Calu3 (cell line): ENCODE measurements around the gene PLIN3. TPM values are rescaled to one million over a fixed set of nuclear protein-coding genes. Genes with fewer than 3 reads are reported as not detected.
"Not testable (repeated sequence)": the region's sequence is repeated elsewhere in the genome, so short reads cannot be mapped to it uniquely, and the experiment has no call there.

ENCODE experiments used
- BruUV-seq: library from RNA; stranded (reverse); fragments of 400-500 nt; replicated peaks from 2 replicates; lab custom pipeline; 2021; lab: Mats Ljungman, UMichigan
- CTCF ChIA-PET: fragments of 300-600 bp; sonication (Branson Sonifier 250); formaldehyde crosslinking; loops from one replicate; lab custom pipeline; 2022; ENCODE audit warnings: antibody characterized with exemption; lab: Charles Lee
- DNase-seq: peaks from one replicate; pipeline ENCODE4 v3.0.0; 2022
- H3K27ac Mint-ChIP-seq: one replicate; pipeline ENCODE4 v1.8.0; 2022; ENCODE audit warnings: mixed read lengths; ENCODE audit not compliant: unreplicated experiment
- H3K27me3 Mint-ChIP-seq: one replicate; pipeline ENCODE4 v1.8.0; 2022; ENCODE audit warnings: mixed read lengths; ENCODE audit not compliant: unreplicated experiment
- H3K36me3 Mint-ChIP-seq: one replicate; pipeline ENCODE4 v1.8.0; 2022; ENCODE audit warnings: mild to moderate bottlenecking, moderate library complexity, mixed read lengths; ENCODE audit not compliant: insufficient read depth, unreplicated experiment
- H3K4me1 Mint-ChIP-seq: one replicate; pipeline ENCODE4 v1.8.0; 2022; ENCODE audit warnings: mild to moderate bottlenecking, low read depth, mixed read lengths; ENCODE audit not compliant: unreplicated experiment
- H3K4me3 Mint-ChIP-seq: one replicate; pipeline ENCODE4 v1.8.0; 2022; ENCODE audit warnings: mild to moderate bottlenecking, low read depth, moderate library complexity, mixed read lengths; ENCODE audit not compliant: unreplicated experiment
- H3K9me3 Mint-ChIP-seq: one replicate; pipeline ENCODE4 v1.8.0; 2022; ENCODE audit warnings: low read depth, mixed read lengths; ENCODE audit not compliant: unreplicated experiment
- intact Hi-C: fragments of 100-400 bp; cut with micrococcal nuclease; formaldehyde crosslinking; loops from one replicate; pipeline ENCODE4 v1.10.0; 2022; ENCODE audit not compliant: unreplicated experiment
- total RNA-seq: library from RNA; stranded (reverse); gene quantifications from 2 replicates; pipeline ENCODE4 v1.2.3, GENCODE V29; 2022
- TF ChIP-seq, protein P1 (sequence below): fragments of 200-600 bp; IDR thresholded peaks from one replicate; pipeline ENCODE4 v1.8.0; 2022; ENCODE audit warnings: antibody characterized with exemption; ENCODE audit not compliant: unreplicated experiment

The PLIN3 gene
- total RNA-seq, 1 experiment from 2014 or later = 43.7 TPM

DNA sequence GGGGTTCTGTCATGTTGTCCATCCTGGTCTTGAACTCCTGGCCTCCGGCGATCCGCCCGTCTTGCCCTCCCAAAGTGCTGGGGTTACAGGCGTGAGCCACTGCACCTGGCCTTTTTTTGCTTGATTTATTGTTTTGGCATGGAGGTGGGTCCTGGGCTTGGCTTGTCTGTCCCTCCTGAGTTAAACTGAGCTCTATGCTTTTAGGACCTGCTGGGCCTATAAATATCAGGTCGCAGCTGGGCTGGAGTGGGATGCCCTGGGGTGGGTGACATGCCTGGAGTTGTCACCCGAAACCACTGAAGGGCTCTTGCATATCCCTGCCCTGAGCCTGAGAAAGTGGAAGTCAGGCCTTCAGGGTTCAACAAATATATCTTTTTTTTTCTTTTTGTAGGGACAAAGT, 29.7 kb upstream of the PLIN3 start:
- TF ChIP-seq, protein P1, sequence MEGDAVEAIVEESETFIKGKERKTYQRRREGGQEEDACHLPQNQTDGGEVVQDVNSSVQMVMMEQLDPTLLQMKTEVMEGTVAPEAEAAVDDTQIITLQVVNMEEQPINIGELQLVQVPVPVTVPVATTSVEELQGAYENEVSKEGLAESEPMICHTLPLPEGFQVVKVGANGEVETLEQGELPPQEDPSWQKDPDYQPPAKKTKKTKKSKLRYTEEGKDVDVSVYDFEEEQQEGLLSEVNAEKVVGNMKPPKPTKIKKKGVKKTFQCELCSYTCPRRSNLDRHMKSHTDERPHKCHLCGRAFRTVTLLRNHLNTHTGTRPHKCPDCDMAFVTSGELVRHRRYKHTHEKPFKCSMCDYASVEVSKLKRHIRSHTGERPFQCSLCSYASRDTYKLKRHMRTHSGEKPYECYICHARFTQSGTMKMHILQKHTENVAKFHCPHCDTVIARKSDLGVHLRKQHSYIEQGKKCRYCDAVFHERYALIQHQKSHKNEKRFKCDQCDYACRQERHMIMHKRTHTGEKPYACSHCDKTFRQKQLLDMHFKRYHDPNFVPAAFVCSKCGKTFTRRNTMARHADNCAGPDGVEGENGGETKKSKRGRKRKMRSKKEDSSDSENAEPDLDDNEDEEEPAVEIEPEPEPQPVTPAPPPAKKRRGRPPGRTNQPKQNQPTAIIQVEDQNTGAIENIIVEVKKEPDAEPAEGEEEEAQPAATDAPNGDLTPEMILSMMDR = no peak
- Mint-ChIP-seq H3K27ac (no peak overlapping the region), H3K27me3 (no peaks in the 10 kb centered on the region), H3K4me3 (no peak overlapping the region), H3K36me3 (no peaks in the 10 kb centered on the region), H3K9me3 (no peaks in the 10 kb centered on the region), H3K4me1 (no peaks in the 10 kb centered on the region)
- BruUV-seq = no TSS peak
- intact Hi-C loops = no loop called here
- DNase-seq = no peak
- CTCF ChIA-PET = no interaction called here

DNA sequence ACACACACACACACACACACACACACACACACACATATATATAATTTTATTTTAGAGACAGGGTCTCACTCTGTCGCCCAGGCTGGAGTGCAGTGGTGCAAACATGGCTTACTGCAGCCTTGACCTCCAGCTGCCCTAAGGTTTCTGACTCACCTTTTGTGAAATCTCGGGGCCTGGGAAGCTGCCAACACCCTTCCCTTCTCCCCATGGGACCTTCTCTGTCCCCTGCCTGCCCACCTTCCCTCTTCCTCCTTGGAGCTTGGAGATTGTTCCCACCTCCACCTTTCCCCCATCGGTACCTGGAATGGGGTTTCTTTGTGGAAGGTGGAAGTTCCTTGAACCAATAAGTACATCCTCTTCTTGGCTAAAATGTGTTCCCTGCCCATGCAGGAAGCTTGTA, 28.9 kb upstream of the PLIN3 start:
- no peaks in the 10 kb centered on the region for H3K27me3 Mint-ChIP-seq

DNA sequence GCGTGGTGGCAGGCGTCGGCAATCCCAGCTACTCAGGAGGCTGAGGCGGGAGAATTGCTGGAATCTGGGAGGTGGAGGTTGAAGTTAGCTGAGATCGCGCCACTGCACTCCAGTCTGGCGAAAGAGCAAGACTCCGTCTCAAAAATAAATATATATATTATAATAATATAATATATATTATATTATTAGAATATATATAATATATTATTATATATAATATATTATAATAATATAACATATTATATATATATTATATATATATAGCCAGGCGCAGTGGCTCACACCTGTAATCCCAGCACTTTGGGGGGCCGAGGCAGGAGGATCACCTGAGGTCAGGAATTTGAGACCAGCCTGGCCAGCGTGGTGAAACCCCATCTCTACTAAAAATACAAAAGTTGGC, 25.5 kb upstream of the PLIN3 start:
- not testable (repeated sequence) for H3K36me3 Mint-ChIP-seq, H3K27me3 Mint-ChIP-seq

More for the DNA sequence above, 28.9 kb upstream of the PLIN3 start:
- no TSS peak for BruUV-seq
- CTCF ChIA-PET = interaction anchor here (0.6 kb wide), 1 partner anchor 38 kb away, joined by 3 read pairs; no protein-coding TSS in a partner anchor
- H3K9me3 Mint-ChIP-seq = no peaks in the 10 kb centered on the region
- peak; percentile 39 for DNase-seq
- intact Hi-C loops = no loop called here
- no peaks in the 10 kb centered on the region for H3K36me3 Mint-ChIP-seq
- TF ChIP-seq, protein P1 = no peak
- H3K27ac Mint-ChIP-seq = peak overlapping the region; percentile 46
- H3K4me3 Mint-ChIP-seq = no peak overlapping the region
- H3K4me1 Mint-ChIP-seq = no peaks in the 10 kb centered on the region

DNA sequence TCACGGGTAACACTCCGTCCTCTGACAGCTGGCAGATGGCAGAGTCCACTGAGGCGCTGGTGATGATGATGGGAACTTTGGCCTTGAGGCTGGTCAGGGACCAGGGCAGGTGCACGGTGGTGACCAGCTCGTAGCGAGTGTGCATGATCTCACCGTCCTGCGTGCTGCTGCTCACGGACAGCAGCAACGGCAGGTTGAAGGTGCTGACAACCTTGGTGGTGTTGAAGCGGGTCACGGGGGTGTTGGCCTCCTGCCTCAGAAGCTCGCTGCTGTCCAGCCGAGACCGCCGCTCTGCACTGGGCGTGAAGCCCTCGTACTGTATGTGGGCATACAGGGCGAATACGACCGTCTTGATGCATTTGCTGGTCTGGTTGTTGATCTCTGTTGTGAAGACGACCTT, 23.6 kb upstream of the PLIN3 start:
- no peak overlapping the region for H3K27ac Mint-ChIP-seq
- H3K27me3 Mint-ChIP-seq = no peaks in the 10 kb centered on the region
- TF ChIP-seq, protein P1 = no peak
- H3K36me3 Mint-ChIP-seq = no peaks in the 10 kb centered on the region
- no peak for DNase-seq
- intact Hi-C loops = no loop called here
- BruUV-seq = no TSS peak
- CTCF ChIA-PET = no interaction called here
- H3K4me3 Mint-ChIP-seq = no peak overlapping the region
- no peaks in the 10 kb centered on the region for H3K4me1 Mint-ChIP-seq
- no peaks in the 10 kb centered on the region for H3K9me3 Mint-ChIP-seq

More for the DNA sequence above, 25.5 kb upstream of the PLIN3 start:
- intact Hi-C loops, H3K27ac Mint-ChIP-seq, DNase-seq, H3K4me1 Mint-ChIP-seq, H3K4me3 Mint-ChIP-seq, CTCF ChIA-PET, H3K9me3 Mint-ChIP-seq, BruUV-seq: not testable (repeated sequence)

DNA sequence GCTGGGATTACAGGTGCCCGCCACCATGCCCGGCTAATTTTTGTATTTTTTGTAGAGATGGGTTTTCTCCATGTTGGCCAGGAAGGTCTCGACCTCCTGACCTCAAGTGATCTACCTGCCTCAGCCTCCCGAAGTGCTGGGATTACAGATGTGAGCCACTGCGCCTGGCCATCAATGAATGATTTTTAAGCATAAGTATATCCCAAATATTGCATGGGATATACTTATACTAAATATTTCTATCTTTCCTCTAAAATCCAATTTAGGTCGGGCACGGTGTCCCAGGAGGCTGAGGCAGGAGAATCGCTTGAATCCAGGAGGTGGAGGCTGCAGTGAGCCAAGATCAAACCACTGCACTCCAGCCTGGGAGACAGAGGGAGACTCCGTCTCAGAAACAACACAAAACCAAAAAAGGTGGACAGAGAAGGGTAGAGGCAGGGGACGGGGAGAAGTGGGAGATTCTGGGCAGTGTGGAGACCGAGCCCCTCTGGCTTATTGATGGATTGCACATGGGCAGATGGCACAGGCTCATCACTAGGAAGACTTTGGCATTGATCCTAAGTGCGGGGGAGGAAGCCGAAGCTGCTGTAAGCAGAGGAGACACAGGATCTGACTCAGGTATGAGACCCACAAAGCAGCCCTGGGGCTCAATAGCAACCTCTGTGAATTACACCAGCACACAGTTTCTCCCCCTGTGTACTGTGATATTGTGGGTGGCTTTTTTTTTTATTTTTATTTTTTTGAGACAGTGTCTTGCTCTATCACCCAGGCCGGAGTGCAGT, 21.8 kb upstream of the PLIN3 start:
- no peaks in the 10 kb centered on the region for H3K27me3 Mint-ChIP-seq
- no peaks in the 10 kb centered on the region for H3K4me1 Mint-ChIP-seq
- no peaks in the 10 kb centered on the region for H3K9me3 Mint-ChIP-seq
- no TSS peak for BruUV-seq
- H3K27ac Mint-ChIP-seq = no peak overlapping the region
- DNase-seq = no peak
- no peaks in the 10 kb centered on the region for H3K36me3 Mint-ChIP-seq
- TF ChIP-seq, protein P1 = no peak
- intact Hi-C loops = no loop called here
- H3K4me3 Mint-ChIP-seq = no peak overlapping the region
- CTCF ChIA-PET = no interaction called here

DNA sequence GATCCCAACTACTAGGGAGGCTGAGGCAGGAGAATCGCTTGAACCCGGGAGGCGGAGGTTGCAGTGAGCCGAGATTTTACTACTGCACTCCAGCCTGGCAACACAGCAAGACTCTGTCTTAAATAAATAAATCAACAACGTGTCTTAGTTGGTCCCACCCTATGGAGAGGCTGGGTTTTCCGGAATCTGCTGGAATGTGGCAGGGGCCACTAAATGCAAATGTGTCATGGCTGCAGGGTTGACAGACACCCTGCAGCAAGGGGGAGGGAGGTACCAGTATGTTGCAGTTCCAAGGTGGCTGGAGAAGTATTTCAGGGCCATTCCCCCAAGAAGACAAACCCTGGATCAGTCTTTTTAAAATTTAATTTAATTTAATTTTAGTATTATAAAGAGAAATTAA, 20.3 kb upstream of the PLIN3 start:
- CTCF ChIA-PET, H3K4me1 Mint-ChIP-seq, DNase-seq, H3K4me3 Mint-ChIP-seq, H3K27me3 Mint-ChIP-seq, H3K9me3 Mint-ChIP-seq, intact Hi-C loops, H3K27ac Mint-ChIP-seq, H3K36me3 Mint-ChIP-seq, BruUV-seq: not testable (repeated sequence)

DNA sequence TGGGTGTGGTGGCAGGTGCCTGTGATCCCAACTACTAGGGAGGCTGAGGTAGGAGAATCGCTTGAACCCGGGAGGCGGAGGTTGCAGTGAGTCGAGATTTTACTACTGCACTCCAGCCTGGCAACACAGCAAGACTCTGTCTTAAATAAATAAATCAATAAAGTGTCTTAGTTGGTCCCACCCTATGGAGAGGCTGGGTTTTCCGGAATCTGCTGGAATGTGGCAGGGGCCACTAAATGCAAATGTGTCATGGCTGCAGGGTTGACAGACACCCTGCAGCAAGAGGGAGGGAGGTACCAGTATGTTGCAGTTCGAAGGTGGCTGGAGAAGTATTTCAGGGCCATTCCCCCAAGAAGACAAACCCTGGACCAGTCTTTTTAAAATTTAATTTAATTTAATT, 17.5 kb upstream of the PLIN3 start:
- H3K36me3 Mint-ChIP-seq, BruUV-seq, DNase-seq, H3K9me3 Mint-ChIP-seq, intact Hi-C loops, H3K27ac Mint-ChIP-seq, H3K4me1 Mint-ChIP-seq, H3K27me3 Mint-ChIP-seq, H3K4me3 Mint-ChIP-seq, CTCF ChIA-PET: not testable (repeated sequence)
